WTC11 (cell line): Measurements from ENCODE around the gene TTYH1. TPM values are rescaled to one million over a fixed set of nuclear protein-coding genes. Genes with fewer than 3 reads are reported as not detected.

ENCODE experiments used
- ATAC-seq: fragments of 200-7000 bp; cut with Tn5 transposase; 2 replicates; pipeline ENCODE4 v1.10.0; 2021; ENCODE audit warnings: mild to moderate bottlenecking, moderate library complexity
- CTCF ChIA-PET: fragments of 300-600 bp; sonication (Branson Sonifier 250); formaldehyde crosslinking; loops from one replicate; lab custom pipeline; 2021; ENCODE audit warnings: antibody characterized with exemption; lab: Charles Lee
- POLR2A ChIA-PET: fragments of 350-600 bp; sonication (Branson Sonifier 250); formaldehyde crosslinking; loops from one replicate; lab custom pipeline; 2021; ENCODE audit warnings: antibody characterized with exemption; lab: Charles Lee
- DNase-seq: peaks from one replicate; pipeline ENCODE4 v3.0.0; 2021; ENCODE audit warnings: low spot score
- H3K27ac Mint-ChIP-seq: 2 replicates; pipeline ENCODE4 v1.8.0; 2021; ENCODE audit warnings: mixed read lengths
- H3K27me3 Mint-ChIP-seq: 2 replicates; pipeline ENCODE4 v1.8.0; 2021; ENCODE audit warnings: low read depth, mild to moderate bottlenecking, moderate library complexity, mixed read lengths
- H3K36me3 Mint-ChIP-seq: 2 replicates; pipeline ENCODE4 v1.8.0; 2021; ENCODE audit warnings: mixed read lengths
- H3K4me1 Mint-ChIP-seq: 2 replicates; pipeline ENCODE4 v1.8.0; 2022; ENCODE audit warnings: mixed read lengths
- H3K4me3 Mint-ChIP-seq: 2 replicates; pipeline ENCODE4 v1.8.0; 2021; ENCODE audit warnings: mild to moderate bottlenecking, moderate library complexity, mixed read lengths
- H3K9me3 Mint-ChIP-seq: 2 replicates; pipeline ENCODE4 v1.8.0; 2021; ENCODE audit warnings: mixed read lengths
- ATF1 ChIP-seq: sonication (generic); formaldehyde crosslinking; IDR thresholded peaks from 2 replicates; pipeline ENCODE4 v1.8.1; 2023; ENCODE audit warnings: mild to moderate bottlenecking, moderate library complexity, missing genetic modification reagents
- CREB1 ChIP-seq: sonication (generic); formaldehyde crosslinking; IDR thresholded peaks from 2 replicates; pipeline ENCODE4 v1.8.0; 2023; ENCODE audit warnings: mild to moderate bottlenecking, missing genetic modification reagents
- EMX1 ChIP-seq: fragments of 250-450 bp; sonication (Bioruptor Pico); IDR thresholded peaks from 2 replicates; pipeline ENCODE4 v1.8.0; 2021; ENCODE audit warnings: mild to moderate bottlenecking
- ESRRA ChIP-seq: sonication (generic); formaldehyde crosslinking; IDR thresholded peaks from 2 replicates; pipeline ENCODE4 v1.8.1; 2022; ENCODE audit warnings: mild to moderate bottlenecking, missing genetic modification reagents, borderline replicate concordance
- FOXP4 ChIP-seq: sonication (generic); formaldehyde crosslinking; IDR thresholded peaks from 2 replicates; pipeline ENCODE4 v1.8.0; 2022; ENCODE audit warnings: mild to moderate bottlenecking, missing genetic modification reagents
- GTF2I ChIP-seq: fragments of 250-450 bp; sonication (Bioruptor Pico); conservative IDR thresholded peaks from 2 replicates; pipeline ENCODE4 v1.4.0; 2021; ENCODE audit warnings: mild to moderate bottlenecking
- JAZF1 ChIP-seq: fragments of 250-450 bp; sonication (Bioruptor Pico); IDR thresholded peaks from 2 replicates; pipeline ENCODE4 v1.9.0; 2021; ENCODE audit warnings: moderate library complexity, mild to moderate bottlenecking, inconsistent platforms
- MAX ChIP-seq: sonication (generic); formaldehyde crosslinking; IDR thresholded peaks from 2 replicates; pipeline ENCODE4 v1.8.0; 2022; ENCODE audit warnings: mild to moderate bottlenecking, missing genetic modification reagents
- NFATC4 ChIP-seq: fragments of 250-450 bp; sonication (Bioruptor Pico); IDR thresholded peaks from 2 replicates; pipeline ENCODE4 v1.9.0; 2021; ENCODE audit warnings: mild to moderate bottlenecking
- NFYB ChIP-seq: sonication (generic); formaldehyde crosslinking; conservative IDR thresholded peaks from 2 replicates; pipeline ENCODE4 v1.8.0; 2022; ENCODE audit warnings: low read depth, missing genetic modification reagents
- NR2C2 ChIP-seq: sonication (generic); formaldehyde crosslinking; IDR thresholded peaks from 2 replicates; pipeline ENCODE4 v1.8.0; 2022; ENCODE audit warnings: mild to moderate bottlenecking, missing genetic modification reagents
- OVOL2 ChIP-seq: fragments of 250-450 bp; sonication (Bioruptor Pico); IDR thresholded peaks from 2 replicates; pipeline ENCODE4 v1.9.0; 2021; ENCODE audit warnings: mild to moderate bottlenecking, borderline replicate concordance
- SMAD4 ChIP-seq: sonication (generic); formaldehyde crosslinking; IDR thresholded peaks from 2 replicates; pipeline ENCODE4 v1.8.0; 2022; ENCODE audit warnings: mild to moderate bottlenecking, missing genetic modification reagents
- SP1 ChIP-seq: sonication (generic); formaldehyde crosslinking; conservative IDR thresholded peaks from 2 replicates; pipeline ENCODE4 v1.8.1; 2022; ENCODE audit warnings: missing genetic modification reagents
- TEAD1 ChIP-seq: sonication (generic); formaldehyde crosslinking; IDR thresholded peaks from 2 replicates; pipeline ENCODE4 v1.8.0; 2022; ENCODE audit warnings: mild to moderate bottlenecking, missing genetic modification reagents
- ZNF281 ChIP-seq: sonication (generic); formaldehyde crosslinking; IDR thresholded peaks from 2 replicates; pipeline ENCODE4 v1.8.0; 2023; ENCODE audit warnings: mild to moderate bottlenecking, missing genetic modification reagents
- ZNF416 ChIP-seq: fragments of 250-450 bp; sonication (Bioruptor Pico); IDR thresholded peaks from 2 replicates; pipeline ENCODE4 v1.9.0; 2021; ENCODE audit warnings: mild to moderate bottlenecking, inconsistent platforms
- ZNF423 ChIP-seq: fragments of 250-450 bp; sonication (Bioruptor Pico); IDR thresholded peaks from 2 replicates; pipeline ENCODE4 v2.1.2; 2022; ENCODE audit warnings: mild to moderate bottlenecking, moderate library complexity
- total RNA-seq: library from RNA; stranded (reverse); gene quantifications from 3 replicates; pipeline ENCODE4 v1.2.3, GENCODE V29; 2021
- TF ChIP-seq, protein P1 (sequence below): sonication (generic); formaldehyde crosslinking; IDR thresholded peaks from 2 replicates; pipeline ENCODE4 v1.8.0; 2022; ENCODE audit warnings: missing genetic modification reagents
- TF ChIP-seq, protein P2 (sequence below): fragments of 250-450 bp; sonication (Bioruptor Pico); IDR thresholded peaks from 2 replicates; pipeline ENCODE4 v1.9.0; 2021; ENCODE audit warnings: mild to moderate bottlenecking

The TTYH1 gene
- total RNA-seq, 1 experiment from 2014 or later = 37.1 TPM

DNA sequence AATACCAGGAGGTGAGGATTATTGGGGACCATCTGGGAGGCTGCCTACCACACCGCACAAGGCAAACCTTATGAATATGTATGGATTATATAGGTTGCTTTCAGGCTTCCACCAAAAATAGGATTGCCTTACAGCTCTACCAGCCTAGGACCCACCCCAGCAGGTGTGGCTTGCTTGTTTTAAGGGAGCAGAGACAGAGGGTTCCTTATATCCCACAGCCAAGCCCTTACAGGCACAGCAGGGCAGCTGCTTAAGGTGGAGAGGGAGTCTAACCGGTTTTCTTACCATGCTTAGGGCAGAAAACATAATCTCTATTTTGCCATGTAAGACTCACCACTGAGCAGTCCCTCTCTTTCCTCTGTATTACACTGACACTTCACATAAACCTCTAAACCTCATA, 16.1 kb upstream of the TTYH1 start (continued):
- TF ChIP-seq ZNF281 (CRISPR knock-in tag) (no peak), EMX1 (CRISPR knock-in tag) (no peak), NFYB (no peak), SP1 (CRISPR knock-in tag) (no peak), CREB1 (CRISPR knock-in tag) (no peak), TEAD1 (no peak), JAZF1 (no peak), ESRRA (no peak), NR2C2 (CRISPR knock-in tag) (no peak), ZNF416 (CRISPR knock-in tag) (no peak)
- TF ChIP-seq, protein P1, sequence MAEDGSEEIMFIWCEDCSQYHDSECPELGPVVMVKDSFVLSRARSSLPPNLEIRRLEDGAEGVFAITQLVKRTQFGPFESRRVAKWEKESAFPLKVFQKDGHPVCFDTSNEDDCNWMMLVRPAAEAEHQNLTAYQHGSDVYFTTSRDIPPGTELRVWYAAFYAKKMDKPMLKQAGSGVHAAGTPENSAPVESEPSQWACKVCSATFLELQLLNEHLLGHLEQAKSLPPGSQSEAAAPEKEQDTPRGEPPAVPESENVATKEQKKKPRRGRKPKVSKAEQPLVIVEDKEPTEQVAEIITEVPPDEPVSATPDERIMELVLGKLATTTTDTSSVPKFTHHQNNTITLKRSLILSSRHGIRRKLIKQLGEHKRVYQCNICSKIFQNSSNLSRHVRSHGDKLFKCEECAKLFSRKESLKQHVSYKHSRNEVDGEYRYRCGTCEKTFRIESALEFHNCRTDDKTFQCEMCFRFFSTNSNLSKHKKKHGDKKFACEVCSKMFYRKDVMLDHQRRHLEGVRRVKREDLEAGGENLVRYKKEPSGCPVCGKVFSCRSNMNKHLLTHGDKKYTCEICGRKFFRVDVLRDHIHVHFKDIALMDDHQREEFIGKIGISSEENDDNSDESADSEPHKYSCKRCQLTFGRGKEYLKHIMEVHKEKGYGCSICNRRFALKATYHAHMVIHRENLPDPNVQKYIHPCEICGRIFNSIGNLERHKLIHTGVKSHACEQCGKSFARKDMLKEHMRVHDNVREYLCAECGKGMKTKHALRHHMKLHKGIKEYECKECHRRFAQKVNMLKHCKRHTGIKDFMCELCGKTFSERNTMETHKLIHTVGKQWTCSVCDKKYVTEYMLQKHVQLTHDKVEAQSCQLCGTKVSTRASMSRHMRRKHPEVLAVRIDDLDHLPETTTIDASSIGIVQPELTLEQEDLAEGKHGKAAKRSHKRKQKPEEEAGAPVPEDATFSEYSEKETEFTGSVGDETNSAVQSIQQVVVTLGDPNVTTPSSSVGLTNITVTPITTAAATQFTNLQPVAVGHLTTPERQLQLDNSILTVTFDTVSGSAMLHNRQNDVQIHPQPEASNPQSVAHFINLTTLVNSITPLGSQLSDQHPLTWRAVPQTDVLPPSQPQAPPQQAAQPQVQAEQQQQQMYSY (CRISPR knock-in tag) = no peak

DNA sequence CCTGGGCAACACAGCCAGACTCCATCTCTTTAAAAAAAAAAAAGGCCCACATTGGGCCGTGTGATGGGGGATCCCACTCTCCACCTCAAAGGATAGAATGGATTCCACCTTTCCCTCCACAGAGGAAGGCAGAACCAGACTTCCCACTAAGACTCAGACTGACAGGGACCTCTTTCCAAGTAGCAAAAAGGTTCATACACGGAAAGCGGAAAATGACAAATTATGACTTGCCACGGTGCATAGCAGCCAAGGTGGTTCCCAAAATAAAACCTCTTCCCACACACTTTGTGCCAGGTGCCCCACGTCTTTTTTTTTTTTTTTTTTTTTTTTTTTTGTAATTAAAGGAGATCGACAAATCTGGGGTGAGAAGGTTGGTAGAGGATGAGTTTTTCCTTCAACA, 14.4 kb upstream of the TTYH1 start:
- H3K27ac Mint-ChIP-seq = no peak overlapping the region
- CTCF ChIA-PET = no interaction called here
- no peak for TF ChIP-seq ZNF416 (CRISPR knock-in tag)
- no peak for TF ChIP-seq ATF1 (CRISPR knock-in tag)
- no peak for TF ChIP-seq ZNF423
- TF ChIP-seq ZNF281 (CRISPR knock-in tag) = no peak
- TF ChIP-seq, protein P2, sequence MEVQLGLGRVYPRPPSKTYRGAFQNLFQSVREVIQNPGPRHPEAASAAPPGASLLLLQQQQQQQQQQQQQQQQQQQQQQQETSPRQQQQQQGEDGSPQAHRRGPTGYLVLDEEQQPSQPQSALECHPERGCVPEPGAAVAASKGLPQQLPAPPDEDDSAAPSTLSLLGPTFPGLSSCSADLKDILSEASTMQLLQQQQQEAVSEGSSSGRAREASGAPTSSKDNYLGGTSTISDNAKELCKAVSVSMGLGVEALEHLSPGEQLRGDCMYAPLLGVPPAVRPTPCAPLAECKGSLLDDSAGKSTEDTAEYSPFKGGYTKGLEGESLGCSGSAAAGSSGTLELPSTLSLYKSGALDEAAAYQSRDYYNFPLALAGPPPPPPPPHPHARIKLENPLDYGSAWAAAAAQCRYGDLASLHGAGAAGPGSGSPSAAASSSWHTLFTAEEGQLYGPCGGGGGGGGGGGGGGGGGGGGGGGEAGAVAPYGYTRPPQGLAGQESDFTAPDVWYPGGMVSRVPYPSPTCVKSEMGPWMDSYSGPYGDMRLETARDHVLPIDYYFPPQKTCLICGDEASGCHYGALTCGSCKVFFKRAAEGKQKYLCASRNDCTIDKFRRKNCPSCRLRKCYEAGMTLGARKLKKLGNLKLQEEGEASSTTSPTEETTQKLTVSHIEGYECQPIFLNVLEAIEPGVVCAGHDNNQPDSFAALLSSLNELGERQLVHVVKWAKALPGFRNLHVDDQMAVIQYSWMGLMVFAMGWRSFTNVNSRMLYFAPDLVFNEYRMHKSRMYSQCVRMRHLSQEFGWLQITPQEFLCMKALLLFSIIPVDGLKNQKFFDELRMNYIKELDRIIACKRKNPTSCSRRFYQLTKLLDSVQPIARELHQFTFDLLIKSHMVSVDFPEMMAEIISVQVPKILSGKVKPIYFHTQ (CRISPR knock-in tag) = no peak
- TF ChIP-seq EMX1 (CRISPR knock-in tag) = no peak
- no peak for TF ChIP-seq NFATC4 (CRISPR knock-in tag)
- TF ChIP-seq MAX (CRISPR knock-in tag) = no peak
- no peak for TF ChIP-seq SMAD4 (CRISPR knock-in tag)
- TF ChIP-seq FOXP4 (CRISPR knock-in tag) = no peak
- no peak for TF ChIP-seq GTF2I
- TF ChIP-seq OVOL2 (CRISPR knock-in tag) = no peak
- H3K4me1 Mint-ChIP-seq = peaks cover 4% of the 10 kb centered on the region
- peaks cover 16% of the 10 kb centered on the region for H3K27me3 Mint-ChIP-seq
- DNase-seq (no peak), ATAC-seq (no peak)
- H3K4me3 Mint-ChIP-seq = no peak overlapping the region
- H3K9me3 Mint-ChIP-seq = peaks cover 5% of the 10 kb centered on the region
- no peaks in the 10 kb centered on the region for H3K36me3 Mint-ChIP-seq
- POLR2A ChIA-PET = no interaction called here
